Ovary (tissue), 9 donors: ENCODE data around the gene AHR. TPM values are rescaled to one million over a fixed set of nuclear protein-coding genes. Genes with fewer than 3 reads are reported as not detected.
"Not testable (repeated sequence)": the region's sequence is repeated elsewhere in the genome, so short reads cannot be mapped to it uniquely, and the experiment has no call there.

Source experiments
- DNase-seq, 5 donors: peaks; one replicate each; pipeline ENCODE4 v3.0.0-alpha.2; 2019 to 2020
- H3K27ac ChIP-seq, 2 donors: fragments of 200-600 bp; one replicate each; pipeline versions ENCODE4 v1.5.1 to v1.8.0; 2019 to 2022
- H3K27me3 ChIP-seq: fragments of 200-600 bp; one replicate; pipeline ENCODE4 v1.8.0; 2022
- H3K36me3 ChIP-seq: fragments of 200-600 bp; sonication (generic); one replicate; pipeline ENCODE4 v1.5.1; 2019
- H3K4me1 ChIP-seq: one replicate; pipeline ENCODE4 v1.8.1; 2013; ENCODE audit warnings: mild to moderate bottlenecking, moderate library complexity; ENCODE audit not compliant: insufficient read depth
- H3K4me3 ChIP-seq: fragments of 200-600 bp; sonication (generic); one replicate; pipeline ENCODE4 v1.5.1; 2017
- H3K9me3 ChIP-seq, 2 donors: fragments of 200-600 bp in 1 of 2; sonication (generic) in 1 of 2; one replicate each; pipeline versions ENCODE4 v1.5.1 to v1.8.1; 2013 to 2019; ENCODE audit warnings: mild to moderate bottlenecking in 1 of 2, moderate library complexity in 1 of 2
- EP300 ChIP-seq: sonication (generic); formaldehyde crosslinking; IDR thresholded peaks from one replicate; pipeline ENCODE4 v1.6.1; 2017; ENCODE audit warnings: antibody characterized with exemption
- POLR2A ChIP-seq: fragments of 450-650 bp; IDR thresholded peaks from one replicate; pipeline ENCODE4 v1.6.1; 2017; ENCODE audit warnings: antibody characterized with exemption, mild to moderate bottlenecking, moderate library complexity
- WGBS, 3 donors: extraction: QIAGEN DNeasy Blood & Tissue Kit in 1 of 3; methylation state at CpG; one replicate each; pipeline versions ENCODE4 v1.1.5 to v1.1.7; 2013 to 2017; 5-methylcytosine and 5-hydroxymethylcytosine counted together
- intact Hi-C, 4 donors: fragments of 100-400 bp; cut with DNase I; formaldehyde crosslinking; loops; one replicate each; pipeline versions ENCODE4 v1.11.0 to v1.15.1; 2022 to 2023
- polyA plus RNA-seq, 2 donors: library from polyadenylated mRNA; stranded (reverse); fragments of 200-250 nt in 1 of 2; fragments of 350-450 nt in 1 of 2; fragmentation: Illumina TruSeq in 1 of 2; extraction: RNeasy Lipid Tissue Mini Kit (QIAGEN cat#74804) in 1 of 2; gene quantifications; one replicate each; pipeline ENCODE4 v1.2.3, GENCODE V29; 2013 to 2014
- total RNA-seq, 7 donors: library from RNA; depleted of rRNA in 2 of 7; stranded (reverse); fragments of >200 nt in 2 of 7; fragmentation: NEBNext Ultra II Directional in 3 of 7; extraction: Animal tissue kit (Norgen Biotek cat#: 25700) in 3 of 7; gene quantifications; one replicate each; pipeline versions ENCODE4 v1.1.0 to v1.2.4, GENCODE V29; 2016 to 2023
- TF ChIP-seq, protein P1 (sequence below), 3 donors: fragments of 450-650 bp in 2 of 3; fragments of 200-600 bp in 1 of 3; IDR thresholded peaks; one replicate each; pipeline versions ENCODE4 v1.5.1 to v1.8.0; 2016 to 2022; ENCODE audit warnings: antibody characterized with exemption in 3 of 3, mild to moderate bottlenecking in 1 of 3
- donor health status: DM: no; HTN: no; CAD: no; lungs with moderate emphysema.
- donor health status: DM: no; HTN: no; CAD: no.
- donor health status: Bipolar disorder and iron deficiency.
- donor health status: DM: yes; HTN: yes; CAD: no.
- donor health status: DM: no; HTN: no; CAD: no.
- donor health status: DM: yes; HTN: yes; CAD: no.

AHR gene
- total and polyA plus RNA-seq, 9 donors: 9.7 to 105 (median 40.9) TPM

DNA sequence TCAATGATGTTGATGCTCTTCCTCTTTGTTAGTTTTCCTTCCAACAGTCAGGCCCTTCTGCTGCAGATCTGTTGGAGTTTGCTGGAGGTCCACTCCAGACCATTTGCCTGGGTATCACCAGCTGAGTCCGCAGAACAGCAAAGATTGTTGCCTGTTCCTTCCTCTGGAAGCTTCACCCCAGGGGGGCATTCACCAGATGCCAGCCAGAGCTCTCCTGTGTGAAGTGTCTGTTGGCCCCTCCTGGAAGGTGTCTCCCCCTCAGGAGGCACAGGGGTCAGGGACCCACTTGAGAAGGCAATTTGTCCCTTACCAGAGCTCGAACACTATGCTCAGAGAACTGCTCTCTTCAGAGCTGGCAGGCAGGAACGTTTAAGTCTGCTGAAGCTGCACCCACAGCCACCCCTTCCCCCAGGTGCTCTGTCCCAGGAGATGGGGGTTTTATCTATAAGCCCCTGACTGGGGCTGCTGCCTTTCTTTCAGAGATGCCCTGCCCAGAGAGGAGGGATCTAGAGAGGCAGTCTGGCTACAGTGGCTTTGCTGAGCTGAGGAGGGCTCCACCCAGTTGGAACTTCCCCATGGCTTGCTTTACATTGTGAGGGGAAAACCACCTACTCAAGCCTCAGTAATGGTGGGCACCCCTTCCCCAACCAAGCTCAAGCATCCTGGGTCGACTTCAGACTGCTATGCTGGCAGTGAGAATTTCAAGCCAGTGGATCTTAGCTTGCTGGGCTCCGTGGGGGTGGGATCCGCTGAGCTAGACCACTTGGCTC lies 55.4 kb downstream of the AHR start:
- H3K9me3 ChIP-seq, H3K27me3 ChIP-seq, intact Hi-C loops, DNase-seq, H3K4me3 ChIP-seq, H3K27ac ChIP-seq, H3K4me1 ChIP-seq, H3K36me3 ChIP-seq: not testable (repeated sequence)
- 77 to 91% (median 87%) methylated on average over 5 to 6 of the region's 6 CpGs for WGBS, 3 donors

DNA sequence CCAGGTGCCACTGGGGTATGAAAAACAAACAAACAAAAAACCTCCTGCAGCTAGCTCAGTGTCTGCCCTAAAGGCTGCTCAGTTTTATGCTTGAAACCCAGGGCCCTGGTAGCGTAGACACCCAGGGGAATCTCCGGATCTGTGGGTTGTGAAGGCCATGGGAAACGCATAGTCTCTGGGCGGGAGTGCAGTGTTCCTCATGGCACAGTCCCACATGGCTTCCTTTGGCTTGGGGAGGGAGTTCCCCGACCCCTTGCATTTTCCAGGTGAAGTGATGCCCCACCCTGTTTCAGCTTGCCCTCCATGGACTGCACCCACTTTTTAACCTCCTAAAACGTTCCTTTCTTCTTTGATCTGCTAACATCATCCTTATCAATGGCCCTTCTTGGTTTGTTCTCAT lies 56.0 kb downstream of the AHR start:
- 89 to 94% (median 90%) methylated on average over 6 of the region's 6 CpGs for WGBS, 3 donors
- no peak for DNase-seq
- H3K36me3 ChIP-seq: no peaks in the 10 kb centered on the region
- no peaks in the 10 kb centered on the region for H3K4me1 ChIP-seq
- intact Hi-C loops: no loop called here
- no peak overlapping the region for H3K27ac ChIP-seq
- no peaks in the 10 kb centered on the region for H3K27me3 ChIP-seq
- no peaks in the 10 kb centered on the region for H3K9me3 ChIP-seq
- TF ChIP-seq EP300 (no peak), POLR2A (no peak)
- TF ChIP-seq, protein P1, sequence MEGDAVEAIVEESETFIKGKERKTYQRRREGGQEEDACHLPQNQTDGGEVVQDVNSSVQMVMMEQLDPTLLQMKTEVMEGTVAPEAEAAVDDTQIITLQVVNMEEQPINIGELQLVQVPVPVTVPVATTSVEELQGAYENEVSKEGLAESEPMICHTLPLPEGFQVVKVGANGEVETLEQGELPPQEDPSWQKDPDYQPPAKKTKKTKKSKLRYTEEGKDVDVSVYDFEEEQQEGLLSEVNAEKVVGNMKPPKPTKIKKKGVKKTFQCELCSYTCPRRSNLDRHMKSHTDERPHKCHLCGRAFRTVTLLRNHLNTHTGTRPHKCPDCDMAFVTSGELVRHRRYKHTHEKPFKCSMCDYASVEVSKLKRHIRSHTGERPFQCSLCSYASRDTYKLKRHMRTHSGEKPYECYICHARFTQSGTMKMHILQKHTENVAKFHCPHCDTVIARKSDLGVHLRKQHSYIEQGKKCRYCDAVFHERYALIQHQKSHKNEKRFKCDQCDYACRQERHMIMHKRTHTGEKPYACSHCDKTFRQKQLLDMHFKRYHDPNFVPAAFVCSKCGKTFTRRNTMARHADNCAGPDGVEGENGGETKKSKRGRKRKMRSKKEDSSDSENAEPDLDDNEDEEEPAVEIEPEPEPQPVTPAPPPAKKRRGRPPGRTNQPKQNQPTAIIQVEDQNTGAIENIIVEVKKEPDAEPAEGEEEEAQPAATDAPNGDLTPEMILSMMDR (IDR thresholded peaks at IDR 0.05): no peak
- H3K4me3 ChIP-seq: no peak overlapping the region

DNA sequence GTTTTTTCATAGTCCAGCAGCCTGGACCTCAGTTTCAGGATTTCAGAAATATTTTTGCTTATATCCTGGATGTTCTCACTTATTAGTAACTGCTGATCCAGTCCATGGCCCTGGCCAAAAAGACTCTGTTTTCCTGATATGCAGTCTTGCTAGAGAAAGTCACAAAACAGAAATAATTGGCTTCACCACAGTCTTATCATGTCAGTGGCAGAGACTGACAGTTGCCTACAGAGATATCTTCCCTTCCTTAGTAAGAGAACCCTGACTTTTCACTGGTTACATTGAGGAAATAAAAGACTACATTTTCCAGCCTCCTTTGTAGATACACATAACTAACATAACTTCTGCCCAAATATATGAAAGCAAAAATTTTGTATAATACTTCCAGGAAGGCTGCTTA lies 56.6 kb downstream of the AHR start:
- Histone ChIP-seq H3K9me3 (no peaks in the 10 kb centered on the region), H3K4me3 (no peak overlapping the region), H3K4me1 (no peaks in the 10 kb centered on the region), H3K27me3 (no peaks in the 10 kb centered on the region), H3K36me3 (no peaks in the 10 kb centered on the region), H3K27ac (no peak overlapping the region)
- TF ChIP-seq EP300 (no peak), POLR2A (no peak)
- TF ChIP-seq, protein P1 (IDR thresholded peaks at IDR 0.05): no peak
- no peak for DNase-seq
- intact Hi-C loops: no loop called here

DNA sequence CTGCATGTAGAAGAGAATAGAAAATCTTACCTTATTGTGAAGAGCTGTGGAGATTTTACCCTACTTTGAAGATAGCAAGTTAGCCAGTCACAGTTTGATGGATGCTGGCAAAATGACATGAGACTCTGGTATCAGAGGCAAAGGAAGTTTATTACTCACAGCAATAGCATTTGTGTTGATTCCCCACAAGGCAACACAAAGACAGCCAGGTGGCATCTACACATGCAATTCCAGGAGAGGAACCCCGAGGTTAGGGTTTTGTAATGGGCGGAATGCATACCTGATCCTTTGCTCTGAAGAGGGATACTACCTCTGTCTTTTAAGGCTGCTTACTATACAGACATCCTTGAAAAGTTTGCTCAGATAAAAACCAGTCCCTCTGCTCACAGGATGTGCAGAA lies 59.5 kb downstream of the AHR start:
- intact Hi-C loops: no loop called here
- H3K4me3 ChIP-seq: no peak overlapping the region
- H3K36me3 ChIP-seq: no peaks in the 10 kb centered on the region
- H3K27ac ChIP-seq: no peak overlapping the region
- WGBS, 3 donors: 94 to 96% (median 95%) methylated on average over 2 of the region's 2 CpGs
- no peaks in the 10 kb centered on the region for H3K4me1 ChIP-seq
- no peak for TF ChIP-seq EP300
- TF ChIP-seq, protein P1 (IDR thresholded peaks at IDR 0.05): no peak
- TF ChIP-seq POLR2A: no peak
- DNase-seq: no peak
- no peaks in the 10 kb centered on the region for H3K27me3 ChIP-seq
- no peaks in the 10 kb centered on the region for H3K9me3 ChIP-seq

DNA sequence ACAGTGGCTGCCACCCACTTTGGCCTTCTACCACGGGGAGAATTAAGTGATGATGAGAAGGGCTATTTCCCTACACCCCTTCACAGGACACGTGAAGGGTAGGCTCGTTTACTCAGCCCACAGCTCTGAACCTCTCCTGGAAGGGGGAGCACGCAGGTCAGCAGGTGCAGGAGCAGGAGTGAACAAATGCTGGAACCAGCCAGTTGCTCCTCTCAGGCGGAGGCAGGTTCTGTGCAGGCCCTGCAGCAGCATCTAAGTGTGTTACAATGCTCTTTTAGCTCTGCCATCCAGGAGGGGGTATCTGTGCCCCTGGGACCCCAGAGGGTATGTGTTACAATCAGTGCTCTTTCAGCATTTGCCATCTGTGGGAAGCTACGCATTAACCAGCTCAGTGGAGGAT lies 61.2 kb downstream of the AHR start:
- TF ChIP-seq, protein P1 (IDR thresholded peaks at IDR 0.05): no peak
- no peak for TF ChIP-seq POLR2A
- TF ChIP-seq EP300: no peak
- Histone ChIP-seq H3K4me3 (no peak overlapping the region), H3K27ac (no peak overlapping the region), H3K9me3 (no peaks in the 10 kb centered on the region), H3K27me3 (no peaks in the 10 kb centered on the region), H3K4me1 (no peaks in the 10 kb centered on the region), H3K36me3 (no peaks in the 10 kb centered on the region)
- WGBS, 3 donors: 92 to 95% (median 92%) methylated on average over 6 of the region's 6 CpGs
- intact Hi-C loops: no loop called here
- no peak for DNase-seq
